Measurements from ENCODE around the gene SLC39A11.
"Not testable (repeated sequence)": the region's sequence is repeated elsewhere in the genome, so short reads cannot be mapped to it uniquely, and the experiment has no call there.

The SLC39A11 gene

GRCh38 chr17:73135766-73136165 is 43.3 kb upstream of the SLC39A11 start:
- H3K4me3 ChIP-seq (replicated peaks; ENCODE audit: low read depth, low read length), result no peak overlapping the region
- no peak for DNase-seq (ENCODE audit: extremely low read depth, low read depth)
- no peak for TF ChIP-seq CTCF (IDR thresholded peaks at IDR 0.05; ENCODE audit: low read depth, low read length, missing control alignments)

GRCh38 chr17:73133911-73134649 is 41.6 kb upstream of the SLC39A11 start:
- no peak for DNase-seq (ENCODE audit: extremely low read depth, low read depth)
- no peak for TF ChIP-seq CTCF (IDR thresholded peaks at IDR 0.05; ENCODE audit: low read depth, low read length, missing control alignments)
- no peak overlapping the region for H3K4me3 ChIP-seq (replicated peaks; ENCODE audit: low read depth, low read length)

- no peak for DNase-seq (ENCODE audit: extremely low read depth, low read depth)
- no peak for TF ChIP-seq CTCF (IDR thresholded peaks at IDR 0.05; ENCODE audit: low read depth, low read length, missing control alignments)
- no peak overlapping the region for H3K4me3 ChIP-seq (replicated peaks; ENCODE audit: low read depth, low read length)
Observed at GRCh38 chr17:73132085-73132492, 39.6 kb upstream of the SLC39A11 start.

GRCh38 chr17:73131439-73131838 is 39.0 kb upstream of the SLC39A11 start:
- DNase-seq (ENCODE audit: extremely low read depth, low read depth); H3K4me3 ChIP-seq (replicated peaks; ENCODE audit: low read depth, low read length): not testable (repeated sequence)

GRCh38 chr17:73130977-73131376 is 38.5 kb upstream of the SLC39A11 start:
- DNase-seq (ENCODE audit: extremely low read depth, low read depth), result no peak
- TF ChIP-seq CTCF (IDR thresholded peaks at IDR 0.05; ENCODE audit: low read depth, low read length, missing control alignments), result no peak

GRCh38 chr17:73128496-73128895 is 36.0 kb upstream of the SLC39A11 start:
- H3K4me3 ChIP-seq (replicated peaks; ENCODE audit: low read depth, low read length), result no peak overlapping the region
- no peak for DNase-seq (ENCODE audit: extremely low read depth, low read depth)
- no peak for TF ChIP-seq CTCF (IDR thresholded peaks at IDR 0.05; ENCODE audit: low read depth, low read length, missing control alignments)

More at GRCh38 chr17:73130977-73131376, 38.5 kb upstream of the SLC39A11 start:
- H3K4me3 ChIP-seq (replicated peaks; ENCODE audit: low read depth, low read length), result no peak overlapping the region

GRCh38 chr17:73126716-73127473 is 34.4 kb upstream of the SLC39A11 start:
- peak; percentile 2 for TF ChIP-seq CTCF (IDR thresholded peaks at IDR 0.05; ENCODE audit: low read depth, low read length, missing control alignments)
- H3K4me3 ChIP-seq (replicated peaks; ENCODE audit: low read depth, low read length), result no peak overlapping the region
- DNase-seq (ENCODE audit: extremely low read depth, low read depth), result no peak
